ENCODE data around the gene ALDH1L1. TPM values are rescaled to one million over a fixed set of nuclear protein-coding genes. Genes with fewer than 3 reads are reported as not detected.

ALDH1L1 gene
- polyA plus RNA-seq, 1 donor = 40.4 TPM

GRCh38 chr3:126118591-126118990 is 61.8 kb downstream of the ALDH1L1 start:
- 93% methylated on average over 2 of the region's 11 CpGs for WGBS (ENCODE audit: insufficient coverage, low lambda C conversion rate)
- Histone ChIP-seq H3K27me3 (ENCODE audit: control insufficient read depth, insufficient read depth, low read length) (no peaks in the 10 kb centered on the region), H3K4me1 (ENCODE audit: control insufficient read depth, insufficient read depth, low read length) (no peaks in the 10 kb centered on the region), H3K27ac (ENCODE audit: low read length) (no peak overlapping the region), H3K4me3 (ENCODE audit: low read length) (no peak overlapping the region), H3K36me3 (ENCODE audit: control insufficient read depth, insufficient read depth, low read length) (peaks cover 19% of the 10 kb centered on the region), H3K9me3 (ENCODE audit: control insufficient read depth, low read depth, low read length) (no peaks in the 10 kb centered on the region)
- no peak for DNase-seq

DNA sequence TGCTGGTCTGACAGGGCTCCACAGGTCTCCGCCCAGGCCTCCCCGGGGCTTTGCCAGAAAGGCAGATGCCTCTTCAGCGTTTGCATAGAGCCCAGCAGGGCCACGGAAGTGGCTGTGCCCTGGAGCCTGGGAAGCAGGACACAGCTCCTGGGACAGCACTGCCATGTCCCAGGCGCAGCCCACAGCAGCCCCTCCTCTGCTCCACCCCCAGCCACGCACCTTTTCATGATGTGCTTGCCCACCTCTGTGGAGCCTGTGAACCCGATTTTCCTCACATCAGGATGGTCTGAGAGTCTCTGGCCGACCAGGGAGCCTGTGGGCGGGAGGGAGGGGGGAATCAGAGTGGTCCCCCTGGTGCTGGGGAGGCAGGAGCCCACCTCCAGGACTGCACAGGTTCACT is 62.6 kb downstream of the ALDH1L1 start:
- H3K4me3 ChIP-seq (ENCODE audit: low read length) = no peak overlapping the region
- no peak for DNase-seq
- no CpG with 5 or more reads among the region's 9 CpGs for WGBS (ENCODE audit: insufficient coverage, low lambda C conversion rate)
- H3K27ac ChIP-seq (ENCODE audit: low read length) = no peak overlapping the region
- peaks cover 19% of the 10 kb centered on the region for H3K36me3 ChIP-seq (ENCODE audit: control insufficient read depth, insufficient read depth, low read length)
- H3K9me3 ChIP-seq (ENCODE audit: control insufficient read depth, low read depth, low read length) = no peaks in the 10 kb centered on the region
- H3K27me3 ChIP-seq (ENCODE audit: control insufficient read depth, insufficient read depth, low read length) = no peaks in the 10 kb centered on the region
- no peaks in the 10 kb centered on the region for H3K4me1 ChIP-seq (ENCODE audit: control insufficient read depth, insufficient read depth, low read length)

GRCh38 chr3:126117212-126117611 is 63.2 kb downstream of the ALDH1L1 start:
- Histone ChIP-seq H3K27me3 (ENCODE audit: control insufficient read depth, insufficient read depth, low read length) (no peaks in the 10 kb centered on the region), H3K36me3 (ENCODE audit: control insufficient read depth, insufficient read depth, low read length) (peaks cover 22% of the 10 kb centered on the region), H3K27ac (ENCODE audit: low read length) (no peak overlapping the region), H3K4me3 (ENCODE audit: low read length) (no peak overlapping the region), H3K4me1 (ENCODE audit: control insufficient read depth, insufficient read depth, low read length) (no peaks in the 10 kb centered on the region), H3K9me3 (ENCODE audit: control insufficient read depth, low read depth, low read length) (no peaks in the 10 kb centered on the region)
- WGBS (ENCODE audit: insufficient coverage, low lambda C conversion rate) = no CpG with 5 or more reads among the region's 3 CpGs
- DNase-seq = no peak

DNA sequence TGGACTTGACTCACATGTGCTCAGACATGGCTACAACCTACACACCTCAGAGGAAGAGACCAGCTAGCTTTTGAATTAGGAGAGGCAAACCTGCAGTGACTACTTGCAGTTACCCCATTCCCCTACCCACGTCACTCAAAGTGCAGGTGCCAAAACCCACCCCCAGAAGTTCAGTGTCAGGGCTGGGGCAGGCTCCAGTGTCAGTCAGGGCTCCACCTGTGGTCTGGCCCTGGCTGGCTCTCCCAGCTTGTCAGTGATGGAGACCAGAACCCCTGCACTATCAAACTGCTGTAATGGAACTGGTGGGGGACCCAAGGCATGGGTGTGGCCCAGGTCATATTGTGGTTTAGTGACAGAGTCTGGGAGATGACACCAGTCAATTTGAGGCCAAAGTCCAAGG is 63.9 kb downstream of the ALDH1L1 start:
- Histone ChIP-seq H3K27me3 (ENCODE audit: control insufficient read depth, insufficient read depth, low read length) (no peaks in the 10 kb centered on the region), H3K4me1 (ENCODE audit: control insufficient read depth, insufficient read depth, low read length) (no peaks in the 10 kb centered on the region), H3K36me3 (ENCODE audit: control insufficient read depth, insufficient read depth, low read length) (peaks cover 23% of the 10 kb centered on the region), H3K4me3 (ENCODE audit: low read length) (no peak overlapping the region), H3K27ac (ENCODE audit: low read length) (no peak overlapping the region), H3K9me3 (ENCODE audit: control insufficient read depth, low read depth, low read length) (no peaks in the 10 kb centered on the region)
- WGBS (ENCODE audit: insufficient coverage, low lambda C conversion rate) = no CpG with 5 or more reads among the region's 1 CpG
- no peak for DNase-seq

GRCh38 chr3:126114443-126115386 is 65.7 kb downstream of the ALDH1L1 start:
- no CpG with 5 or more reads among the region's 16 CpGs for WGBS (ENCODE audit: insufficient coverage, low lambda C conversion rate)
- H3K27ac ChIP-seq (ENCODE audit: low read length) = no peak overlapping the region
- no peak for DNase-seq
- H3K9me3 ChIP-seq (ENCODE audit: control insufficient read depth, low read depth, low read length) = no peaks in the 10 kb centered on the region
- no peak overlapping the region for H3K4me3 ChIP-seq (ENCODE audit: low read length)
- no peaks in the 10 kb centered on the region for H3K4me1 ChIP-seq (ENCODE audit: control insufficient read depth, insufficient read depth, low read length)
- H3K36me3 ChIP-seq (ENCODE audit: control insufficient read depth, insufficient read depth, low read length) = peaks cover 27% of the 10 kb centered on the region
- no peaks in the 10 kb centered on the region for H3K27me3 ChIP-seq (ENCODE audit: control insufficient read depth, insufficient read depth, low read length)

- Histone ChIP-seq H3K4me3 (ENCODE audit: low read length) (no peak overlapping the region), H3K4me1 (ENCODE audit: control insufficient read depth, insufficient read depth, low read length) (no peaks in the 10 kb centered on the region), H3K27ac (ENCODE audit: low read length) (no peak overlapping the region), H3K36me3 (ENCODE audit: control insufficient read depth, insufficient read depth, low read length) (peaks cover 30% of the 10 kb centered on the region), H3K9me3 (ENCODE audit: control insufficient read depth, low read depth, low read length) (no peaks in the 10 kb centered on the region), H3K27me3 (ENCODE audit: control insufficient read depth, insufficient read depth, low read length) (no peaks in the 10 kb centered on the region)
- DNase-seq = no peak
- no CpG with 5 or more reads among the region's 9 CpGs for WGBS (ENCODE audit: insufficient coverage, low lambda C conversion rate)
Observed at GRCh38 chr3:126113733-126114442, 66.5 kb downstream of the ALDH1L1 start.

GRCh38 chr3:126113238-126113555 is 67.2 kb downstream of the ALDH1L1 start:
- Histone ChIP-seq H3K4me1 (ENCODE audit: control insufficient read depth, insufficient read depth, low read length) (no peaks in the 10 kb centered on the region), H3K36me3 (ENCODE audit: control insufficient read depth, insufficient read depth, low read length) (peaks cover 35% of the 10 kb centered on the region), H3K4me3 (ENCODE audit: low read length) (no peak overlapping the region), H3K27ac (ENCODE audit: low read length) (no peak overlapping the region), H3K27me3 (ENCODE audit: control insufficient read depth, insufficient read depth, low read length) (no peaks in the 10 kb centered on the region), H3K9me3 (ENCODE audit: control insufficient read depth, low read depth, low read length) (no peaks in the 10 kb centered on the region)
- no CpG with 5 or more reads among the region's 6 CpGs for WGBS (ENCODE audit: insufficient coverage, low lambda C conversion rate)
- DNase-seq = no peak

- WGBS (ENCODE audit: insufficient coverage, low lambda C conversion rate) = no CpG with 5 or more reads among the region's 13 CpGs
- Histone ChIP-seq H3K9me3 (ENCODE audit: control insufficient read depth, low read depth, low read length) (no peaks in the 10 kb centered on the region), H3K4me1 (ENCODE audit: control insufficient read depth, insufficient read depth, low read length) (no peaks in the 10 kb centered on the region), H3K27me3 (ENCODE audit: control insufficient read depth, insufficient read depth, low read length) (no peaks in the 10 kb centered on the region), H3K4me3 (ENCODE audit: low read length) (no peak overlapping the region), H3K36me3 (ENCODE audit: control insufficient read depth, insufficient read depth, low read length) (peaks cover 39% of the 10 kb centered on the region), H3K27ac (ENCODE audit: low read length) (no peak overlapping the region)
- no peak for DNase-seq
Observed at GRCh38 chr3:126112531-126113237, 67.7 kb downstream of the ALDH1L1 start.

DNA sequence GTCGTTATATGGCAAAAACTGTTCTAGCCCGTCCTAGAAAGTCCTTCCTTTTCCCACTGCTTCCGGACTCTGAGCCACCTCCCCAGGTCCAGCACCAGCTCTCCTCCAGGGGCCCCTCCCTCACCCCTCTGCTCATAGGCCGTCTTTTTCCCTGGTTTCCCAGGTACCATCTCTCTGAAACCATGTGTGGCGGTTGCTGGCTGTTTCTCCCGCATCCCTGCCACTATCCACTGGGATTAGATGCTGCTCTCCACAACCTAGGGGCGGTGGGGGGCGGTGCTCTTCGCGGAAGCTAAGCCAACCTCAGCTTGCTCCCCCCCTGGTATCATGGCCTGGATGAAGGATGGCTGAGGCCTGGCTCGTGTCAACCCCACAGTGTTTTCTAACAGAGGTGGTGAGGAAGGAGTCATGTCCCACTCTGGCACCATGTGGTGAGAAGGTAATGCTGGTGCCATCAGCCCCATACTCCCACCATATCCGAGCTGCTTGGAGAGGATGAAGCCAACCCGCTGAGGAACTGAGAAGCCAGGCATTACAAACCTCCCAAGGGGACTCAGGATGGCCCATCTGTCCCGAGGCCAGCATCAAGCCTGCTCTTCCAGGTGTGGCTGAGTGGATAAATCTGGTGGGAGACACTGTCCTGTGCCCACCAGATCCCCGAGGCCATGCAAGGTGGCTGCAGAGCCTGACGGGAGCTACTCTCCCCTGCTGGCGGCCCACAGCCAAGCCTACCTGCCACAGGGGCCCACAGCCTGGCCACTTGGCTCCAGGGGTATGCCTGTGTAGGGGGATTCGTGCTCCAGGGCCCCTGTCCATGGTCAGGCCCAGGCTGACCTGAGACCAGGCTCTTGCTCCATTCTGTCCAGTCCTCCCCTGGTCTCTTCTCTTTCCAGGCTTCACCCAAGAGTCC is 68.6 kb downstream of the ALDH1L1 start:
- no CpG with 5 or more reads among the region's 18 CpGs for WGBS (ENCODE audit: insufficient coverage, low lambda C conversion rate)
- H3K4me1 ChIP-seq (ENCODE audit: control insufficient read depth, insufficient read depth, low read length) = no peaks in the 10 kb centered on the region
- H3K4me3 ChIP-seq (ENCODE audit: low read length) = no peak overlapping the region
- no peaks in the 10 kb centered on the region for H3K27me3 ChIP-seq (ENCODE audit: control insufficient read depth, insufficient read depth, low read length)
- DNase-seq = no peak
- peaks cover 47% of the 10 kb centered on the region for H3K36me3 ChIP-seq (ENCODE audit: control insufficient read depth, insufficient read depth, low read length)
- no peaks in the 10 kb centered on the region for H3K9me3 ChIP-seq (ENCODE audit: control insufficient read depth, low read depth, low read length)
- H3K27ac ChIP-seq (ENCODE audit: low read length) = no peak overlapping the region
